Astrocyte of the spinal cord (primary cell): ENCODE measurements around the gene MAST4.
A peak's percentile ranks its signal among the peaks of the same experiment; 100 is the strongest.

Experiments used
- DNase-seq: peaks from one replicate; pipeline ENCODE4 v3.0.0; 2011; ENCODE audit warnings: low read depth, low spot score
- H3K4me3 ChIP-seq: 2 replicates; pipeline ENCODE4 v1.5.1; 2011; ENCODE audit warnings: low read depth, mild to moderate bottlenecking, low read length, moderate library complexity
- CTCF ChIP-seq: IDR thresholded peaks from 2 replicates; pipeline ENCODE4 v1.5.1; 2012; ENCODE audit warnings: low read depth, mild to moderate bottlenecking, low read length, inconsistent platforms
- in situ Hi-C: cut with HindIII; loops from 2 replicates; pipeline ENCODE4 v1.10.0; 2017; ENCODE audit warnings: low sequenced_read_pairs

Gene MAST4

DNA sequence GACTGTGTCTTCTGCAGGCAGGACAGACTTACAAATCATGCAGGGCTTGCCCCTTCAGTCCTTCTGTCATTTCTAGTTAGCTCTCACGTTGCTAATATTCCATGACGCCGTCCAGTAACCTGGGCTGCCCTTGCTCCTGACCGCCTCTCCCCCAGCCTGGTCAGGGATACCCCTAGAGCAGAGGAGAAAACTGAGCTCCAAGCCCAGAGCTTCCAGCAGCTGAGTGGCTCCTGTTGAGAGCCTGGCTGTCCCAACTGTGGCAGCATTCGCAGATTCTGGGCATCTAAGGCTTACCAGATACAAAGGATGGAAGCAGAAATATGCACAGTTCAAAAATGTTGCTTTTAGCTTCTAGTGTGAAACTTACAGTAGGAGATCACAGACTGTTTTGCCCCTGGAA is 415.2 kb downstream of the MAST4 start:
- H3K4me3 ChIP-seq: no peak overlapping the region
- DNase-seq: no peak
- in situ Hi-C loops: no loop called here
- no peak for TF ChIP-seq CTCF

DNA sequence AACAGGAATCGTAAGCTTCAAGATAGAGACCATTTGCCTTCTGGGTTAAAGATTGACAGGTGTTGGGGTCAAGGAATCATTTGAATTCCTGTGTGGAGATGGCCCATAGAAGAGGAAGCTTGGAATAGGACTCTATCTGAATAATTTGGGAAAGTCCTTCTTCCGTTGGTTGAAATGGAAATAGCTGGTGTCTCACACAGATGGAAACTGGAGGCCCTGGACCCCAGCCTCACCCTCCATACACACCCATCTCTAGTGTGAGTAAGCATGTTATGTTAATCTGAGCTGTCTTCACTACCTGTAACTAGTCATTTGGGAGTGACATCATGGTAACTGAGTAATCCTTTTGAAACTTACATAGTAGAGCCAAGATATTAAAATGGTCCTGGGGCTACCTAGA is 416.0 kb downstream of the MAST4 start:
- in situ Hi-C loops: no loop called here
- no peak for DNase-seq
- H3K4me3 ChIP-seq: no peak overlapping the region
- no peak for TF ChIP-seq CTCF

DNA sequence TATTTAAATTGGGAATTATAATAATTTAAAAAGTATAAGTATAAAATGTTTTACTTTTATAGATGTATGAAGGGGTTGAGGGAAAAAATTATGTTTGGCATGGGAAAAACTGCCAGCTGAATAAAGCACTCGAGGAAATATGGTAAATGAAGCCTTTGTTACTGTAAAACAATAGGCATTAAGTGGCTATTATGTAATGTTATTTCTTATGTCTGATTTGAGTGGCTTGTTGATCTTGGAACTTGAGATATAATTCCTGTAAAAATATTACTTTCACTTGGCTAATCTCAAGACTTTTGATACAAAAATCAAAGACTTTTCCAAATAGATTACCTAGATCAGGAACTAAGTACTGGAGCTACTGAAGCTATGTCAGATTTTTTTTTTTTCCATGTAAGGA is 417.5 kb downstream of the MAST4 start:
- TF ChIP-seq CTCF: no peak
- in situ Hi-C loops: no loop called here
- DNase-seq: no peak
- H3K4me3 ChIP-seq: no peak overlapping the region

DNA sequence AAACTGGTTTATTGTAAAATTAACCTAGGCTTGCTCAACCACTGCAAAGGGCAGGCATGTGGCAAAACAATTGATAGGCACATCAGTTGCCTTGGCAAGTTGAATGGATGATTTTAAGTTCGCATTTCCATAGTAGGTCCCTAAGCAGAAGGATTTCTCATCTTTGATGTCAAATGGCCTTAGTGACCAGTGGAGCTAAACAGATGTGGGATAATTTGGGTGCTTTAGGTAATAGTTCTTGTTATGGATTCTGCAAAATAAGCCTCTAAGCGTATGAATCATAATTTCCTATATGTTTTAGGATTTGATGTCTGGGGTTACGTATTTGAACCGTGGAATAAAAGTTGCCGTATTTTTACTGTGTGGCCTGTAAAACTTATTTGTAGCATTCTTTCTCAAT is 418.0 kb downstream of the MAST4 start:
- TF ChIP-seq CTCF: no peak
- no peak overlapping the region for H3K4me3 ChIP-seq
- in situ Hi-C loops: no loop called here
- DNase-seq: no peak

GRCh38 chr5:67014957-67015400 is 418.8 kb downstream of the MAST4 start:
- DNase-seq: no peak
- TF ChIP-seq CTCF: no peak
- in situ Hi-C loops: no loop called here
- H3K4me3 ChIP-seq: no peak overlapping the region

DNA sequence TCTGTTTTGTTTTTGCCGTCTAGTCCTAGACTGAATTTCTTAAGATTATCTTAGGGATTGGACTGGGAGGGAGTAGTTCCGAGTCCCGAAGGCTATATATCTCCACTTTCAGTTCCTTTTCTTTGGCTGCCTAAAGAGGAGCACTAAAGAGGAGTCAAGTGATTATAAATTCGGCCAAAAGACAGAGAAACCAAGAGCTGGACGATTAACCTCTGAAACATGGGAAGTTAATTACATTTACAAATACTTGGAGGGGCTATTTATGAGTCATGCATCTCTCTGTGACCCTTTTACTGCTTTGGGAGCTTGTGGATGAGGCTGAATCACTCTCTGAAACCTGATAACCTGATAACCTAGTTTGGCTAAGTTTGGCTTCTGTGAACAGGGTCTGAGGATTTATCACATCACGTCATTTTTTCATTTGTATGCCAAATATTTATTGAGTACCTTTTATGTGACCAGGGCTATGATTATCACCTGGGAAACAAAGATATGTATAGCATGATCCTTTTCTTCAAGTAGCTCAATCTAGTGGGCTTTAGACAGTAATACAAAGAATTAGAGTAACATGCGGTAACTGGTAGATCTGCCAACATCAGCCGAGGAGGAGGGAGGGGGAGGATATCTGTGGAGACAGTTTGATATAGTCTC is 419.5 kb downstream of the MAST4 start:
- peak; percentile 57 for DNase-seq
- TF ChIP-seq CTCF: no peak
- in situ Hi-C loops: no loop called here
- peak overlapping the region; percentile 1 for H3K4me3 ChIP-seq
